DND-41 (cell line): ENCODE data around the gene HLCS.

Experiments
- ATAC-seq: fragments of 200-7000 bp; cut with Tn5 transposase; 3 replicates; pipeline ENCODE4 v1.9.1; 2021; ENCODE audit warnings: low read depth; ENCODE audit not compliant: insufficient read depth
- DNase-seq: peaks from one replicate; pipeline ENCODE4 v3.0.0-alpha.2; 2020
- H2AFZ ChIP-seq: 2 replicates; pipeline ENCODE4 v1.6.0; 2012; ENCODE audit warnings: low read depth, low read length
- H3K27ac ChIP-seq: 2 replicates; pipeline ENCODE4 v1.5.1; 2012; ENCODE audit warnings: low read length, inconsistent platforms
- H3K27me3 ChIP-seq: fragments of 200-600 bp; sonication (generic); 2 replicates; pipeline ENCODE4 v1.6.0; 2012; ENCODE audit warnings: low read length, mild to moderate bottlenecking, inconsistent platforms; ENCODE audit not compliant: insufficient read depth, poor library complexity
- H3K36me3 ChIP-seq: 2 replicates; pipeline ENCODE4 v1.5.1; 2012; ENCODE audit warnings: low read length, inconsistent platforms; ENCODE audit not compliant: insufficient read depth
- H3K4me1 ChIP-seq: 2 replicates; pipeline ENCODE4 v1.5.1; 2012; ENCODE audit warnings: mild to moderate bottlenecking, low read length; ENCODE audit not compliant: insufficient read depth
- H3K4me2 ChIP-seq: 2 replicates; pipeline ENCODE4 v1.6.0; 2012; ENCODE audit warnings: mild to moderate bottlenecking, moderate library complexity, low read length, inconsistent platforms; ENCODE audit not compliant: insufficient read depth
- H3K4me3 ChIP-seq, 2 experiments: fragments of 200-600 bp in 1 of 2; shearing (Covaris generic) in 1 of 2; 2 replicates each; pipeline ENCODE4 v1.5.1; 2012 to 2016; ENCODE audit warnings: inconsistent platforms in 2 of 2, low read length in 2 of 2, mild to moderate bottlenecking in 2 of 2, low read depth in 1 of 2, moderate library complexity in 1 of 2
- H3K79me2 ChIP-seq: 2 replicates; pipeline ENCODE4 v1.6.0; 2012; ENCODE audit warnings: low read length, inconsistent platforms; ENCODE audit not compliant: insufficient read depth
- H3K9ac ChIP-seq: 2 replicates; pipeline ENCODE4 v1.6.0; 2012; ENCODE audit warnings: low read depth, mild to moderate bottlenecking, inconsistent platforms, low read length, moderate library complexity
- H3K9me3 ChIP-seq: 2 replicates; pipeline ENCODE4 v1.5.1; 2012; ENCODE audit warnings: low read length, moderate library complexity, mild to moderate bottlenecking, inconsistent platforms; ENCODE audit not compliant: insufficient read depth, severe bottlenecking
- H4K20me1 ChIP-seq: 2 replicates; pipeline ENCODE4 v1.6.0; 2012; ENCODE audit warnings: low read length; ENCODE audit not compliant: insufficient read depth
- CTCF ChIP-seq: IDR thresholded peaks from 2 replicates; pipeline ENCODE4 v1.5.1; 2012; ENCODE audit warnings: borderline replicate concordance, low read length, moderate library complexity, mild to moderate bottlenecking; ENCODE audit not compliant: poor library complexity, severe bottlenecking; ENCODE audit errors: extremely low read depth
- EZH2 ChIP-seq: IDR thresholded peaks from 3 replicates; pipeline ENCODE4 v1.6.1; 2012; ENCODE audit warnings: borderline replicate concordance, low read depth, mild to moderate bottlenecking, moderate library complexity, low read length, inconsistent platforms; ENCODE audit not compliant: severe bottlenecking

HLCS gene

DNA sequence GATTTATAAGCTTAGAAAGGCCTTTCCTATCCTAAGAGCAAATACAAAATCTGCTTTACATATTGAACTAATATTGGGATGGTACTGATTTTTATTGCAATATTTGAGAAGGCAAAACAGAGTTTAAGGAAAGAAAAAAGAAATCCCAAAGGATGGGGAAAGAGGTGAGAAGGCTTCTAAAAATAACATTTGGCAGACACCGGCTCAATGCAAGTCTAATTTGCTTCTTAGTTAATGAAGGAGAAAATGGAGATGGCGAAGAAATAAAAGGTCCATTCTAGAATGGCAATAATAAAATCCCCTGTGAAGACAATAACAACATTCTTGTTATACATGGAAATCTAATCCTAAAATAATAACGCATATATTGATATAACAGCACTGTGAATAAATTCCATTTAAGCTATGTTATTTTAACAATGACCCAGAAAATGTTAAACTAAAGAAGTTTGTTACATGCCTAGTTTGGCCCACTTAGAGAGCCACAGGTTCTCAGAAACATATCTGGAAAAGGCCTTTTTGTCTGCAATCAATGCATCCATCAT is 117.7 kb downstream of the HLCS start:
- TF ChIP-seq CTCF (no peak), EZH2 (no peak)
- H3K27me3 ChIP-seq = no peaks in the 10 kb centered on the region
- H3K9me3 ChIP-seq = no peaks in the 10 kb centered on the region
- H3K4me3 ChIP-seq = no peak overlapping the region
- no peaks in the 10 kb centered on the region for H3K36me3 ChIP-seq
- no peak overlapping the region for H3K9ac ChIP-seq
- no peaks in the 10 kb centered on the region for H4K20me1 ChIP-seq
- no peak overlapping the region for H3K4me2 ChIP-seq
- H3K4me1 ChIP-seq = no peaks in the 10 kb centered on the region
- ATAC-seq = no peak
- H3K79me2 ChIP-seq = no peaks in the 10 kb centered on the region
- no peak for DNase-seq
- H2AFZ ChIP-seq = no peak overlapping the region
- H3K27ac ChIP-seq = no peak overlapping the region

DNA sequence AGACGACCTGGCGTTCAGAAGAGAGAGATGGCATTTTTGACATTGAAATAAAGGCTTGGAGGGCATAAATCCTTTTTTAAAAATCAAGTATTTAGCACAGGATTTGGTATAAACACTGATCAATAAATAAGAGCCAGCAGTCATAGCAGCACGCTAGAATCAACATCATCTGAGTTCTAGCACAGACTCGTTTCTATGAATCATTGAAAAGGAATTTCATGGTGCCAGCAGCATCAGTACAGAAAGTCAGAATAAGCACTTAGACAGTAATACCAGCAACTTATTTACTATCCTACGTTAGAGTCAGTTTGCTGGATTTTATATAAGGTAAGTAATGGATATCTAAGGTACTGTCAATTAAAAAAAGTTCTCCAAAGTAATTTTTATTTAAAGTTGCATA is 119.3 kb downstream of the HLCS start:
- Histone ChIP-seq H4K20me1 (no peaks in the 10 kb centered on the region), H3K4me2 (no peak overlapping the region), H2AFZ (no peak overlapping the region), H3K9ac (no peak overlapping the region), H3K4me3 (no peak overlapping the region), H3K27ac (no peak overlapping the region), H3K79me2 (no peaks in the 10 kb centered on the region), H3K9me3 (no peaks in the 10 kb centered on the region), H3K4me1 (no peaks in the 10 kb centered on the region), H3K36me3 (no peaks in the 10 kb centered on the region), H3K27me3 (no peaks in the 10 kb centered on the region)
- DNase-seq (no peak), ATAC-seq (no peak)
- no peak for TF ChIP-seq CTCF
- no peak for TF ChIP-seq EZH2

DNA sequence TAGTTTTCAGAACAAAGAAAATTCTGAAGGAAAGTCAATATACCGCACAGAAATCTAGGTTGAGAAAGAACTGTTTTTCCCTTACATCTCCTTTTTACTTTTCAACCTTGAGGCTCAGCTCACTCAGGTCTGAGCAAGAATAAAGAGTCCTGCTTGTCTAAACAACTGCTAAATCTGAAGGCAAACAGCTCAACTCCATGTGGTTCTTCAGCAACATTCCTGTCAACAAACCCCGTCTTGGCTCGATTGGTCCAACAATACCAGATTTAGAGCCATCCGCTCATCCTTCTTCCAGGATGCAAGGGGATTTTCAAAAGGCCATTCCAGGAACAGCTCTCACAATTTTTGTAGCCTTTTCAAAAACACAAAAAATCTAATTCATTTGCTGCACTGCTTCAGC is 119.8 kb downstream of the HLCS start:
- Histone ChIP-seq H3K27me3 (no peaks in the 10 kb centered on the region), H4K20me1 (no peaks in the 10 kb centered on the region), H3K36me3 (no peaks in the 10 kb centered on the region), H3K27ac (no peak overlapping the region), H3K4me2 (no peak overlapping the region), H3K4me3 (no peak overlapping the region), H3K79me2 (no peaks in the 10 kb centered on the region), H2AFZ (no peak overlapping the region), H3K4me1 (no peaks in the 10 kb centered on the region), H3K9me3 (no peaks in the 10 kb centered on the region), H3K9ac (no peak overlapping the region)
- DNase-seq (no peak), ATAC-seq (no peak)
- TF ChIP-seq EZH2 (no peak), CTCF (no peak)

- no peak for DNase-seq
- no peaks in the 10 kb centered on the region for H3K9me3 ChIP-seq
- no peaks in the 10 kb centered on the region for H3K36me3 ChIP-seq
- TF ChIP-seq EZH2 = no peak
- no peak overlapping the region for H3K4me3 ChIP-seq
- H3K79me2 ChIP-seq = no peaks in the 10 kb centered on the region
- no peak overlapping the region for H3K27ac ChIP-seq
- H4K20me1 ChIP-seq = no peaks in the 10 kb centered on the region
- H3K4me2 ChIP-seq = no peak overlapping the region
- H3K4me1 ChIP-seq = no peaks in the 10 kb centered on the region
- no peak overlapping the region for H3K9ac ChIP-seq
- H2AFZ ChIP-seq = no peak overlapping the region
- H3K27me3 ChIP-seq = no peaks in the 10 kb centered on the region
- ATAC-seq = no peak
Measured at GRCh38 chr21:36845790-36846189, 120.7 kb downstream of the HLCS start.
